ENCODE results near the gene SPPL2B.

Gene SPPL2B

GRCh38 chr19:2356036-2356646 lies 27.7 kb downstream of the SPPL2B start:
- no peak for DNase-seq

DNA sequence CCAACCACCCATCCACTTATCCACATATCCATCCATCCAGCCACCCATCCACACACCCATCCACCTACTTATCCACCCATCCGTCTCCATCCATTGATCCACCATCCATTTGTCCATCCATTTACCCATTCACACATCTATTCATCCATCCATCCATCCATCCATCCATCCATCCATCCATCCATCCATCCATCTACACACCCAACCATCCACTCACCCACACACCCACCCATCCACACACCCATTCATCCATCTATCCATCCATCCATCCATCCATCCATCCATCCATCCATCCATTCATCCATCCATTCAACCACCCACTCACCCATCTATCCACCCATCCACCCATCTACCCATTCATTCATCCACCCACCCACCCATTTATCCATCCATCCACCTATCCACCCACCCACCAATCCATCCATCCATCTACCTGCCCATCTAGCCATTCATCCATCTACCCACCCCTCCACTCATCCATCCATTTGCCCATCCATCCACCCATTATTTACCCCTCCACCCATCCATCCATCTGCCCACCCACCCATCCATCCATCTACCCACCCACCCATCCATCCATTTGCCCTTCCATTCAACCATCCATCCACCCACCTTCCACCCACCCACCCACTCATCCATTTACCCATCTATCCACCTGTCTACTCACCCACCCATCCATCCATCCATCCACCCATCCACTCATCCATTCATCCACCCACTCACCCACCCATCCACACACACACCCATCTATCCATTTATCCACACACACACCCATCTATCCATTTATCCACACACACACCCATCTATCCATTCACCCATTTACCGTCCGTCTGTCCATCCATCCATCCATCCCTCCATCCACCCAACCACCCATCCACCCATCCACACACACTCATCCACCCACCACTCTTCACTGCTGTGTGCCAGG lies 29.1 kb downstream of the SPPL2B start:
- no peak for DNase-seq

GRCh38 chr19:2358548-2359173 lies 30.2 kb downstream of the SPPL2B start:
- DNase-seq: no peak

DNA sequence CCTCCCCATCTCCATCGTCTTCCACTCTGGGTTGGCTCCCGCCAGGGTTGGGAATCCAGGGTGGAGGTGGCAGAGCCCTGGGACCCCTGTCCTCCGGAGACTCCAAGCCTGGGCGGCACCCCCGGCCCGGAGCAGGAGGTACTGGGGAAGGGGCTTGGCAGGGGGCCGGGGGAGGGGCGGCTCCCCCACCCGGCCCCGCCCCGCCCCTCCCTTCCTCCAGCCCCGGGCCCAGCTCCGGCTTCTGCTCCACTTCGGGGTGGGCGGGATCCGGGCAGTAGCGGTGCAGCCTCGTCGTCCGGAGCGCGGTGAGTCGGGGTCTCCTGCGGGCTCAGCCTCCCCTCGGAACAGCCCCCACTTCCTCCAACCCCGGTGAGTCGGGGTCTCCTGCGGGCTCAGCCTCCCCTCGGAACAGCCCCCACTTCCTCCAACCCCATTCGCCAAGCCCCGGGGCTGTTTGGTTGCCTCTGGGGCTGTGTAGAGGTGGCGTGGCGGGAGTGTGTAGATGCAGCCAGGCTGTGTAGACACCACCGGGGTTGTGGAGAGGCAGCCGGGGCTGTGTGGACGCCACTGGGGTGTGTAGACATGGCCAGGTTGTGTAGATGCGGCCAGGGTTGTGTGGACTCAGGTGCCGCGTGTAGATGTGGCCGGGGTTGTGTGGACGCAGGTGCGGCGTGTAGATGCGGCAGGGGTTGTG lies 31.7 kb downstream of the SPPL2B start, which contains the start of gene TMPRSS9:
Gene TMPRSS9, plus strand, starts transcription at position 274 of the 694 bp plus-strand sequence. CDS start 29,521 bp downstream, outside the sequence.
- DNase-seq: no peak

GRCh38 chr19:2360833-2361232 lies 32.3 kb downstream of the SPPL2B start:
- no peak for DNase-seq

- DNase-seq: no peak
Measured at GRCh38 chr19:2361246-2362045, 33.0 kb downstream of the SPPL2B start.

- DNase-seq: no peak
Measured at GRCh38 chr19:2362046-2362969, 33.8 kb downstream of the SPPL2B start.

- DNase-seq: no peak
Measured at GRCh38 chr19:2362970-2363300, 34.5 kb downstream of the SPPL2B start.

- no peak for DNase-seq
Measured at GRCh38 chr19:2363419-2363818, 34.9 kb downstream of the SPPL2B start.

DNA sequence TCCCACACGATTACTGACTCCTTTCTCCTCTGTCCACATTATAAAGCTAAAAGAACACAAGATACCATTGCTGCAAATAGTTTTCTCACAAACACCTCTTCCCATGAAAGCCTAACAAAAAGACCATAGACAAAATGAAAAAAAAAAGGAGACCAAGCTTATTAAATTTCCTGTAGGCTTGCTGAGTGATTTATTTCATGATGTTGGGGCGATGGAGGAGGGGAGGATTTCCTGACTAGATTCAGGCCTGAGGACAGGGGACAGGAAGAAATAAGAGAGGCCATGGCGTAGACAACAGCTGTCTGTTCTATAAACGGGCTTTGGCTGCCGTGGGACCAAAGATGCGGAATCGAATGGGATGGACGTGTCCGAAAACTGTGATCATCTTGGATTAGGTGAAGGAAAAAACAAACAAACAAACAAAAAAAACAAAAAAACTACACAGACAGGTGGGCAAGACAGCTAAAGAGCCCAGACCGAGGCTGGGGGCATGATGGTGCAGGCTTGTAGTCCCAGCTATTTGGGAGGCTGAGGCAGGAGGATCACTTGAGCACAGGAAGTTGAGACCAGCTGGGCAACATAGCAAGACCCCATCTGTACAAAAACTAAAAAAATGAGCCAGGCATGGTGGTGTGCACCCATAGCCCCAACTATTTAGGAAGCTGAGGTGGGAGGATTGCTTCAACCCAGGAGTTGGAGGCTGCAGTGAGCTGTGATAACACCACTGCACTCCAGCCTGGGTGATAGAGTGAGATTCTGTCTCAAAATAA lies 36.9 kb downstream of the SPPL2B start:
- no peak for DNase-seq

DNA sequence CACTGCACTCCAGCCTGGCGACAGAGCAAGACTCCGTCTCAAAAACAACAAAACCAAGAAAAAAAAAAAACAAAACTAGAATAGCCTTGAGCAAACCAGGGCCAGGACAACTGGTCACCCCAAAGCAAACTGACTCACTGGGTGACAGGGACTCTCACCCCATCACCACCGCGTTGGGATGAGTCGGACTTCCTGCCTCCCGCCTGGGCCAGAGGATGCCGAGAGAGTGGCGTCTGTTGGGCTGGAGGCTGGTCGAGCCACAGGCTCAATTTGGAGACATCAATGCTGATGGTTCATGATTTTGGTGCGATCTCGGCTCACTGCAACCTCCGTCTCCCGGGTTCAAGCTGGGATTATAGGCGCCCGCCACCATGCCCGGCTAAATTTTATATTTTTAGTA lies 43.2 kb downstream of the SPPL2B start:
- DNase-seq: no peak

DNA sequence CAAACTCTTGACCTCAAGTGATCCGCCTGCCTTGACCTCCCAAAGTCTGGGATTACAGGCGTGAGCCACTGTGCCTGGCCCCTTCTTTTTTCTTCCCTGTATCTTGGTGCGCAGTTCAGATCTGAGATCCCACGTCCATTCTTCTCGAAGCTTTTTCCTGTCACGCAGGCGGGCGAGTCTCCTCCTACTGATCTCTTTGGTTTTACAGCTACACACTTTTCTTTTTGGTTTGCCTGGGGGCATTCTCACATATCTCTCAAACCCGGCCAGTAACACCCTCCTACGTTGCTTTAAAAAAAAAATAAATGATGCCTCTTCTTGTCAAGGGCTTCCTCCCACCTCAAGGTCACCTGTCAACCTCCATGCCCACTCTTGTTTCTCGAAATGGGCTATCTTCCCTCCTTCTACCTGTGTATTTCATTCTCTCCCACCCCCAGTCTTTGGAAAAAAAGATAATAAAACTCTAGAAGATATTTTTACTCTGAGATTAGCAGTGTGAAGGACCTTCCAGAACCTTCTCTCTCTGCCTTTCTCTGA lies 43.7 kb downstream of the SPPL2B start:
- no peak for DNase-seq

DNA sequence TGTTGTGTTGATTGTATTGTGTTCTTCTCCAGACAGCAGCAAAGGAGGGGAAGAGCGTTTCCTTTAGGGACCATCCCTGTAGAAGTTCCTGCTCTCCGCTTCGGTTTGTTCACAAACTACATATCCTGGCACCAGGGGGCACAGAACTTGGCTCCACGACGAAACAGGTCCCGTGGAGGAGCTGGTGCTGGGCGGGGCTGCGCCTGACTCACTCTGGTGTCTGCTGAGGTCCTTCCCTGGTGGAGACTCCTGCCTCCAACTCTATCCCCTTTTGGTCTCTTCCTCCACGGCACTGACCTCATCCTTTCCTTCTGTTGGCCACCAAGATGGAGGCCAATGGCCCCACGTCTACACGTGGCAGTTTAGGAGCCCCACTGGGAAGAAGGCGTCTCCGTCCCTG lies 46.3 kb downstream of the SPPL2B start:
- no peak for DNase-seq

DNA sequence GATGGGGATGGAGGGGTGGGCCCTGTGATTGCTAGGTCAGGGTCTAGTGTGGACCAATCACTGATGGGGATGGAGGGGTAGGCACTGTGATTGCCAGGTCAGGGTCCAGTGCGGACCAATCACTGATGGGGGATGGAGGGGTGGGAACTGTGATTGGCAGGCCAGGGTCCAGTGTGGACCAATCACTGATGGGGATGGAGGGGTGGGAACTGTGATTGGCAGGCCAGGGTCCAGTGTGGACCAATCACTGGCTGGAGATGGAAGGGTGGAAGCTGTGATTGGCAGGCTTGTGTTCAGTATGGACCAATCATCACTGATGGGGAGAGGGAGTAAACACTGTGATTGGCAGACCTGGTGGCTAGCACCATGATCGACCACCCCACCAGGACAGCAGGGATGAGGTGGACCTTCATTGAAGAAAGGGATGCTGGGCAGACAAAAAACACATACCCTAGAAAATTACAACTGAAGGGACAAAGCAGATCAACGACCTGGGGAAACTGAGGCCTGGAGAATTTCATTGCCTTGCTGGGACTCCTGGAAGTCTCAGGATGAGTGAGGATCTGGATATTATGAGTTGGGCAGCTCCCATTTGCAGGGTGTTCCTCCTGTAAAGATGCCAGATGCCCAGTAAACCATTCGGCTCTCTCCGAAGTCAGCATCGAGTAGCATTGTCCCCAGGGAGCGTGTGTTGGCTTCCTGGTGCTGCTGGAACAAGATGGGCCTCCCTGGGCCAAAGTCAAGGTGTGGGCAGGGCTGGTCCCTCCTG lies 47.1 kb downstream of the SPPL2B start:
- DNase-seq: no peak

DNA sequence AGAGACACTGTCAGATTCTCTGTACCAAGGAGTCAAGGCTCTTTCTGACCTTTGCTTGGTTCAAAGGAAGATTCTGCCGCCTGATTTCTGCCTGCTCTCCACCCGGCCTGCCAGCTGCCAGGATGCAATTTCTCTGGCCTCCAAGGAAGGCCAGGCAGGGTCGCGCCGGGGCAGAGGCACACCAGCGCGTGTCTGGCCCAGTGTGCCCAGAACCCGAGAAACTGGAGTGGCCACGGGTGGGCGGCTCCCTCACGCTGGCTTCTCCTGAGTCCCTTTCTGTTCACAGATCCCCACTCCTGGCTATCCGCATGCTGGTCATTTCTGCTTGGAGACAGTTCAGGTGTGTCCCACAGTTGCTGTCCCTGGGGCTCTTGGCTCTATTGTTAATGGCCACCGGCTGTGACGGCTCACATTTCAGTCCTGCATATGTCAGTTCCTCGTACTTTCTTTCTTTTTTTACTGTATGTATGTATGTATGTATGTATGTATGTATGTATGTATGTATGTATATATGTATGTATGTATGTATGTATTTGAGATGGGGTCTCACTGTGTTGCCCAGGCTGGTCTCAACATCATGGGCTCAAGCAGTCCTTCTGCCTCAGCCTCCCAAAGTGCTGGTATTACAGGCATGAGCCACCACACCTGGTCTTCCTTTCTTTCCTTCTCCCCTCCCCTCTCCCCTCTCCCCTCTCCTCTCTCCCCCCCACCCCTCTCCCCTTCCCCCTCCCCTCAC lies 48.5 kb downstream of the SPPL2B start:
- no peak for DNase-seq

GRCh38 chr19:2380567-2380966 lies 52.1 kb downstream of the SPPL2B start:
- no peak for DNase-seq

DNA sequence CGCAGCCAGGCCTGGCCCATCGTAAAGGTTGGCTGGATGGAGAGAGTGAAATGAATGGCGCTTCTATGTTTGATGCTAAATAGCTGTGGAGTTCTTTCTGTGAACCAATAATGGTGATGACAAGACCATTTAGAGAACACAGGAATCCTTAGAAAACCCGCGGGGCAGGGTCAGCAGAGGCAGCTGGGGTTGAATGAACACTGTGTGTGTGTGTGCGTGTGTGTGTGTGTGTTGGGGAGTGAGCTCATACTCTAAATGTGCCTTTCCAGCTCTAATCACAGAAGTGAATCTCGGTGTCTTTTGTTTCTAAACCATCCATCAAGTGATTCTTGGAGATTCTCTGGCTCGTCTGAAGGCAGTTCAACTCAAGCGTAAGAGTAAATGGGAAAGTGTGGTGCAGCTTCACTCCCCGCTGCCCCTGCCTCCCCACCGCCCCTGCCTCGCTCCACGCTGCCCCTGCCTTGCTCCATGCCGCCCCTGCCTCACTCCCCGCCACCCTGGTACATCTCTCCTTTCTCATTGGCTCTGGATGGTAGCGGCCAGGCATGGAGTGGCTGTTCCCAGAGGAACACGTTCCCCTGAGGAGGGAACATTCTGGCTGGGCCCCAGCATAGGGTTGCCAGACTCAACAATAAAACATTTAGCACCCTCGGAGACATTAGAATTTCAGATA lies 52.8 kb downstream of the SPPL2B start:
- no peak for DNase-seq

Measured in stimulated activated CD4-positive, alpha-beta T cell treated with anti-CD3 and anti-CD28 coated beads, Interleukin-4, amount 100 ng/mL, for 4 hours (primary cell).